Peyer's patch (tissue), 4 donors: Measurements from ENCODE around the gene RWDD3.

Experiments
- POLR2A ChIP-seq, 2 donors: fragments of 450-650 bp; IDR thresholded peaks; one replicate each; pipeline ENCODE4 v1.5.1; 2017; ENCODE audit warnings: antibody characterized with exemption in 2 of 2, mild to moderate bottlenecking in 2 of 2, moderate library complexity in 2 of 2
- TF ChIP-seq, protein P1 (sequence below), 6 experiments: fragments of 450-650 bp in 4 of 6; fragments of 200-600 bp in 2 of 6; sonication (generic) in 1 of 6; IDR thresholded peaks; one replicate each; pipeline ENCODE4 v1.5.1; 2017 to 2019; ENCODE audit warnings: antibody characterized with exemption in 6 of 6, mild to moderate bottlenecking in 3 of 6, moderate library complexity in 1 of 6

DNA sequence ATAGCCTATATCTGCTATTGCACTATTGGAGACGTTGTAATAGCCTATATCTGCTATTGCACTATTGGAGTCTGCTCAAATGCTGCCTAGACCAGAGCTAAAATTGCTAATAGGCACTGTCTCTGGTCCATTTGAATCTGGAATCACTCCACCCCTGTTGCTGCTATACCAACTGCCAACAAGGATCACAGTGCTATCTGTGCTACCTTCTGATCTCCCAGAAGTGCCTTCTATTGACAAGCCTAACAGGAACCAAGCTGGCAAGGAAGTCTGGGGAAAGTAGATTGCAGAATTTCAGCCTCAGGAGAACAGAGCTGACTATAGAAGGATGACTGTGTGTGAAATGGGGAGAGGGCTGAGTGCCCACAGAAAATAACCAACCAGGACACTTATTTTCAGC lies 15.9 kb downstream of the RWDD3 start:
- TF ChIP-seq, protein P1, sequence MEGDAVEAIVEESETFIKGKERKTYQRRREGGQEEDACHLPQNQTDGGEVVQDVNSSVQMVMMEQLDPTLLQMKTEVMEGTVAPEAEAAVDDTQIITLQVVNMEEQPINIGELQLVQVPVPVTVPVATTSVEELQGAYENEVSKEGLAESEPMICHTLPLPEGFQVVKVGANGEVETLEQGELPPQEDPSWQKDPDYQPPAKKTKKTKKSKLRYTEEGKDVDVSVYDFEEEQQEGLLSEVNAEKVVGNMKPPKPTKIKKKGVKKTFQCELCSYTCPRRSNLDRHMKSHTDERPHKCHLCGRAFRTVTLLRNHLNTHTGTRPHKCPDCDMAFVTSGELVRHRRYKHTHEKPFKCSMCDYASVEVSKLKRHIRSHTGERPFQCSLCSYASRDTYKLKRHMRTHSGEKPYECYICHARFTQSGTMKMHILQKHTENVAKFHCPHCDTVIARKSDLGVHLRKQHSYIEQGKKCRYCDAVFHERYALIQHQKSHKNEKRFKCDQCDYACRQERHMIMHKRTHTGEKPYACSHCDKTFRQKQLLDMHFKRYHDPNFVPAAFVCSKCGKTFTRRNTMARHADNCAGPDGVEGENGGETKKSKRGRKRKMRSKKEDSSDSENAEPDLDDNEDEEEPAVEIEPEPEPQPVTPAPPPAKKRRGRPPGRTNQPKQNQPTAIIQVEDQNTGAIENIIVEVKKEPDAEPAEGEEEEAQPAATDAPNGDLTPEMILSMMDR (IDR thresholded peaks at IDR 0.05) = no peak
- no peak for TF ChIP-seq POLR2A (IDR thresholded peaks at IDR 0.05)
